GM18498 (cell line): ENCODE measurements around the gene SMARCAD1.

ENCODE experiments used
- ATAC-seq: cut with Tn5 transposase; IDR thresholded peaks from one replicate; pipeline ENCODE4 v1.9.1; 2021; ENCODE audit warnings: mild to moderate bottlenecking, moderate library complexity; ENCODE audit not compliant: unreplicated experiment

Gene SMARCAD1

DNA sequence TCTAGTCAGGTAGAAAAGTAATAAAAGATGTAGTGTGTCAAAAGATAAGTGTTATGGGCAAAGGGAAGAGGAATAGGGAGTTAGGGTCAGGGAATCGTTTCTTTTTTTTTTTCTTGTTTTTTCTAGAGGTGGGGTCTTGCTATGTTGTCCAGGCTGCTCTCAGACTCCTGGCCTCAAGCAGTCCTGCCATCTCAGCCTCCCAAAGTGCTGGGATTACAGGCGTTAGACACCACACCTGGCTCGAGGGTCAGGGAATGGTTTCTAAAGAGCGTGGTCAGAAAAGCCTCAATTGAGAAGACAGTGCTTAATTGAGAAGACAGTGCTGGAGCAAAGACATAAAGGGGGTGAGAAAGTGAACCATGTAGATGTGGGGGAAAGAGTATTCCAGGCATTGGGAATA is 19.1 kb downstream of the SMARCAD1 start:
- no peak for ATAC-seq

DNA sequence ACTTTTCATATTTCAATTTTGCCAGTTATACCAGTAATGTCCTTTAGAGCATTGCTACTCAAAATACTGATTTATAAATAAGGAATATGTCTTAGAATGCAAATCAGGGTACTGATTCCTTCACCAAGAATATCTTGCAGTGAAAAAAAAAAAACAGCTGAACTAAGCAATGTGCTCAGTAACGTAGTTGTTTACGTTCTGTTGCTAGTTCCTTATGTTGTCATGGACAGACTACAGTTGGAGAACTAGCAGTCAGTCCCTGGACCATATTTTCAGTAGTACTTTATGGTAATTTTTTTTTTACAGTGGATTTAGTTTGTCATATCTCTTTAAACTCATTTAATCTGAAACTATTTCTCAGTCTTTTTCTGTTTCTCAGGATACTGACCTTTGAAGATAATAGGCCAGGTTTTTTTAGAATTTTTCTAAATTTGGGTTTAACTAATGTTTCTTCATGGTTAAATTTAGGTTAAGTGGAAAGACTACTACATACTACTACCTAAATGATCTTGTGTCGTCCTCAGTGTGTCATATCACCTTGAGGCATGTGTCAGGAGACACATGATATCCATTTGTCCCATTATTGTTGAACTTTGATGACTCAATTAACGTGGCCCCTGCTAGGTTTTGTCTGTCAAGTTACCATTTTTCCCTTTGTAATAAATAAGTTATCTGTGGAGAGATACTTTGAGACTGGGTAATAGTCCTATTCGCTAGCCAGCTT is 21.0 kb downstream of the SMARCAD1 start:
- no peak for ATAC-seq

DNA sequence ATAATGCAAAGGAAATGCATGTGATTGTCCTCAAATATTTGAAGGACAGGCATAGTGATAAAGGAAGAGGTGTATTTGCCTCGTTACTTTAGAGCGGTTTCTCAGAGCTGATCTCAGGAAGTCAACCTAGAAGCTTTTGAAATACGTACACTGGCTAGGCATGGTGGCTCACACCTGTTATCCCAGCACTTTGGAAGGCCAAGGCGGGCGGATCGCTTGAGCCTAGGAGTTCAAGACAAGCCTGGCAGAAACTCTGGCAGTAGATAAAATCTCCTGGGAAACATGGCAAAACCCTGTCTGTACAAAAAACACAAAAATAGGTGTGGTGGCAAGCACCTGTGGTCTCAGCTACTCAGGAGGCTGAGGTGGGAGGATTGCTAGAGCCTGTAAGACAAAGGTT is 24.9 kb downstream of the SMARCAD1 start:
- no peak for ATAC-seq

DNA sequence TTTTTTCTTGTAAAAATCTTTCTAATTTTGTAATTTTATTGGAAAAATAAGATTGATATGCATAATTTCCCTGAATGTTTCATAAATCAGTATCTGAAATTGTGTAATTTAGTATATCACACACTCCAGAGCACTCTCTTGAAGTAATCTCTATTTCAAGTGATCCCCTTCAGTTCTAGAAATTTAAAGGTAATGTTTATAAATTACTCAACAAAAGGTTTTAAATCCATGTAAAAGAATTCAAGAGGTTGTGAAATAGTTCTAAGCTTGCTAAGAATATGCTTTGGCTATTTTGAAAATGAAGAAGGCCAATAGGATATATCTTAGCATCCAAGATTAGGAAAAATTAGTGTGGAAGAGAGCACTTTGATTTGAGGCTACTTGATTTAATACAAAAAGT is 28.2 kb downstream of the SMARCAD1 start:
- ATAC-seq: no peak

DNA sequence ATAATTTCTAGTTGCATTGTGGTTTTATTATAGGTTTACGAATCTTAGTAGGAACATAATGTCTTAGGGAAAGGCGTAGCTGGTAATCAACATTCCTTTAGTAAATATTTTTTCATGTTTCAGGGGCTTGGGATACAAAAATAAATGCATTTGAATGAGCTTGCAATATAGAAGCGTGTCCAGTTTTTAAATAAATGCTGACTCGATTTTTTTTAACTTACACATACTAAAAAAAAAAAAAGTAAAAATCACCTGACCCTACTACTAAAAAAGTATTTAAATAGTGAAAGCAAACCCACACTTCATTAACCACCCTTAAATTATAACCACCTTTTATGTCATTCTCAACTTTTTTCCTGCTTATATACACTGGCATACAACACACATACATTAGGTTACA is 29.6 kb downstream of the SMARCAD1 start:
- ATAC-seq: no peak

DNA sequence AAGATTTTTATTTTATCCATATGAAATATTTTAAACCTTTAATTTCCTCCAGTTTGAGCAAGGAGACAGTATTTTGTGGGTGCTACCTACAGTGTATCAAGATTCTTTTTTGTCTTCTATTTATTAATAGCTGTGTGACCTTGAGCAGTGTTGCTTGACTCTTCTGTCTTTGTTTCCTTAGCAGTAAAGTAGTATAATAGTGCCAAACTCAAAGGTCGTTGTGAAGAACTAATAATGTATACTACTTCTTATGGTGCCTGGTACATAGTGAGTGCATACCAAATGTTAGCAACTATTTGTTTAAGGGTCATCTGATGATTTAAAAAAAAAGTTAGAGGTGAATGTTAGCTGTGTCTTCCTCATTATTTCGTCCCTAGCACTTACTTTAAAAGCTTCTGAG is 30.5 kb downstream of the SMARCAD1 start:
- ATAC-seq: no peak

DNA sequence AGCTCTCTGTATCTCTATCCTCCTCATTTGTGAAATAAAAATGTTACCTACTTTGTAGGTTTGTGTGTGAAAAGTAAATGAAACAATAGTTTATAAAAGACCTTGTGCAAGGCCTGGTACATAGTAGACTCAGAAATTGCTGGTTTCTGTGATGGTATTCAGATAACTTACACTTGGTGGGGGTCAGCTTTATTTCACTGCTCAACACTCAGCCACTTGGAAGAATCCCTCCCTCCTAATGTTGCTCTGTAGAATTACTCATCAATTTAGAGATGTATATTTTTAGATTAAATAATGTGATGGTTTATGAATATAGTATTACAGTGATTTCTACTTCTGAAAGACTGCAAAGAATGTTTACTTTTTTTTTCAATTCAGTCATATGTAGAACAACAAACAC is 32.7 kb downstream of the SMARCAD1 start:
- no peak for ATAC-seq

DNA sequence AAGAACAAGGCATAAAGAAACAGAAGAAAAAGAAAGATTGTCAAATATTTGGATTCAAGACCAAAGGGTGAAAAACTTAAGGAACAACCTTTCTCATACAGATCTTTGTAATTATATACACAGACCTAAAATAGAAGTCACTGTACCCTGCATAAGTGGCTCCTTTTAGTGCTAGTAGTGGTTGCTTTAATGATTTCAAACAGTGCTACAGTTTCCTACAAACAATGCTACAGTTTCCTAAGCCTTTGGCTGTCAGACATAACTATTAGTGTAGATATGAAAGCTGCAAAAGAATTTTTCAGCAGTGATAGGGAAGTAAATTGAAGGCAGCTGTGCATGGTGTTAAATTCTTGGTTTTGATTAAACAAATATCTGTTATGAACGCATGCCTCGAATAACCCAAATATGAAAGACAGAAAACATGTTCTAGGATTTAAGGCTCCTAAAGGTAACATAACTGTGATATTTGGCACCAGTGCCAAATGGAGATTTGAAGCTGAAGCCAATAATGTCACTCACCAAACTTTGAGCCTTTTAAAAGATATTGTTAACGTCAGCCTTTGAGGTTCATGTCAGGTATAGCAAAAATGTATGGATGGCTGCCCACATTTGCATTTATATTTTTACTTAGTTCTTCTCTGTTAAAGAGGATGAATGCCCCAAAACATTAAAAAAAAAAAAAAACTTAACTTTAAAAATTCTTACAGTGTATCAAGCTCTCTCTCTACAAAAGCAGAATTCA is 36.6 kb downstream of the SMARCAD1 start:
- ATAC-seq: peak; percentile 44

DNA sequence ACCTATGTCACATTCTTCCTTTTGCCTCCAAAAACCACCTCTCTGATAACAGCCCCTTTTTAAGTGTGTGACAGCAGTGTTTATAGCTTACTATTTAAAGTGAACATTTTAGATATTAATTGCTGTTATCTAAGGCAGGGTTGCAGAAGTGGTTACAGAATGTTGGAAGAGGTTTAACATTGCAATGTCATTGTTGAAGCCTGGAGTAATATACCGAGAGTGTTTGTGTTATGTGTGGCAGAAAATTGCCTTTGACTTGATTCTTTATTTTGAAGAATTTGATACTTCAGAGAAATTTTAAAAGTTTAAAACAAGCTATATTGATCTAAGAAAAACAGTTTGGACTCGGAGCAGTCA is 37.1 kb downstream of the SMARCAD1 start:
- ATAC-seq: peak; percentile 3

DNA sequence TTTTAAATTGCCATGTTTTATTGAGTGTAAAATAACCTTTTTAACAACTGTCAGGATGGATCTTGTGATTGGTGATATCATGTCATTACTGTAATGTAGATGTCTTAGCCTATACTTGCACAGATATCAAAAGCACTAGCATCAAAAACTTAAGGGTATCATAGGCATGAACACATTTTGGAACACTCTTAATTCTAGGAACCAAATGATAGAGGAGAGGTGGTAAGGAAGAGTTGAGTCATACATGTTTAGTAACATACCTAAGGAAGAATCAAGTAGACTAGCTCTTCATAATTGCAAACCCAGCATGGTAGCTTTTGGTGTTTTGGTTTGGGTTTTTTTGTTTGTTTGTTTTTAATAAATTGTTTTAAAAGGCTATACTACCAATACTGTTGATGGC is 43.4 kb downstream of the SMARCAD1 start:
- no peak for ATAC-seq

DNA sequence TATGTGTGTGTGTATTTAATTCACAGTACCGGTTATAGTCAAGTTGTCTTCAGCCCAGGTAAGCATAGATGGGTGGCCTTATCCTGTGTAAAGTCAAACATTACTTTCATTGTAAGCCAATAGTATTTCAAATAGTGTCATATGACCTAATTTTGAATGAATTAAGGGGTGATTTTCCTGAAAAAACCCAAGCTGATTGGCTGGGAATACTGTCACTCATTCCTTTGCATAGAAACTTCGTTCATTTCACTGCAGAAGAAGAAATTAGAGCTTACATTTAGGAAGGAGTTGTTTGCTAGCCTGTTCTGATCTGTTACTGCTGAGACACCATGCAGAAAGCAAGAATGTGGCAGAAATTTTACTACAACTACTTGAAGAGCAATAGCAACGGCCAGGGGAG is 45.4 kb downstream of the SMARCAD1 start:
- ATAC-seq: no peak

DNA sequence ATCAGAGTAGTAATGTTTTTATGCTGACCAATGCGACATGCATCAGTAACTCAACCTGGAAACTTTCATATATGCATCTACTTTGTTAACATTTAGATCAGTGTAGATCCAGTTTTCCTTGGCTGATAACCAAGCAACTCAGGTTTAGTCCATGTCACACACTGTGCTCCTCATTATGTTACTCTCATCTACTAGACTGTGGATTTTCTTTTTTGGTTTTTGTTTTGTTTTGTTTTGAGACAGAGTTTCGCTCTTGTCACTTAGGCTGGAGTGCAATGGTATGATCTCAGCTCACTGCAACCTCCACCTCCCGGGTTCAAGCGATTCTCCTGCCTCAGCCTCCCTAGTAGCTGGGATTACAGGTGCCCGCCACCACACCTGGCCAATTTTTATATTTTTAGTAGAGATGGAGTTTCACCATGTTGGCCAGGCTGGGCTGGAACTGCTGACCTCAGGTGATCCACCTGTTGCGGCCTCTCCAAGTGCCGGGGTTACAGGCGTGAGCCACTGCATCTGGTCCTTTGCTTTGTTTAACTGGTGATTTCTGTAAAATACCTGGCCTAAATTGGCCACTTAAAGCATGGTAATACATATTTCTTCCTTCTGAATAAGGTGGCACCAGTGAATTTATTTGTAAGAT is 48.6 kb downstream of the SMARCAD1 start:
- ATAC-seq: no peak

DNA sequence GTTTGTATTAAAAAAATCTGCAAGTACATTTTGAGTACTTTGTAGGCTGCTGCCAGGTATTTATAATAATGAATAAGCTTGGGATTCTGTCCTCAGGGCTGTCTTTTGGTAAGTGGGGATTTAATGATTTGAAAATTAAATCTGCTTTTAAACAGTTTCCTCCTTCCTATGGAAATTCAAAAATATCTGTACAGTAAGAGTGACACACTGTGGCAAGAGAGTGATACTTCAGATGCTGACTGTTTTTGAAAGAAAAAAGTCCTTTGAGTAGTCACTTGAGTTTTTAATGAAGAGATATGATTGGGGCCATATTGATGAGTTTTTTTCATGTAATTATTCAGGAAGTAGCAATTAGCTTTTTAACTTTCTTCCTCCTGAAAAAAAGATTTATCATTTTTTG is 49.2 kb downstream of the SMARCAD1 start:
- ATAC-seq: no peak

DNA sequence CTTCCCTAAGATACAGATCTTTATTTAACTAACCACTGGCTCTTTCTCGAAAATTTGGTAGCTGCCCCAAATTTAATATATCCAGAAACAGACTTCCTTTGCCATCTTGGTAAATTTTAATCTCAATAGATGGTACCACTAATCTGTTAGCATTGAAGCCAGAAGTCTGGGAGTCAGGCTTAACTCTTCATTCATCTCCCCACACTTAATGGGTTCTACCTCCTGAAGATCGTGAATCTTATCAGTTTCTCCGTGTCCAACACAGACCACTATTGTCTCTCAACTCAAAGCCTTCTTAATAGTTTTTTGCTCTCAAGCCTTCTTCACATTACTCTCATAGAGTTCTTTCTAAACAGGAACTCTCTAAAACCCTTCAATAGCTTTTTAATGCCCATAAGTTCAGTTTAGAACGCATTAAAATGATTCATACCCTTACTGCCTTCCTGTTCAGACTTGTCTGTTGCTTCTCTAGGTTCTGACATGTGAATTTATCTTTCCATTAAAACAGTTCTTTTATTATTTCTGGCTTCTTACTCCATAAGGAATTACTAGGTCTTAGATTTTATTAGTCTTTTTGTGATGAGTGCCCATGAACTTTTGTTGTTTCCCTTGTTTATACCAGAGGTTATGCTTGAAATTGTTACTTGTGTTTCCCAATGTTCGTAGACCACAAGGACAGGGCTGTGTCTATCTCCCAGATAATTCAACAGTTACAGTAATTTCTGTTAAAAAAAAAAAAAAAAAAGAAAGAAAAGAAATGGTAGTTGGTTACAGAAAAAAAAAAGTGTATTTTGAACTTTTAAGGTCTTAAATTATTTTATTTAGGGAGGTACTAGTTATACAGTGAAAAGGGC is 54.7 kb downstream of the SMARCAD1 start:
- ATAC-seq: no peak

DNA sequence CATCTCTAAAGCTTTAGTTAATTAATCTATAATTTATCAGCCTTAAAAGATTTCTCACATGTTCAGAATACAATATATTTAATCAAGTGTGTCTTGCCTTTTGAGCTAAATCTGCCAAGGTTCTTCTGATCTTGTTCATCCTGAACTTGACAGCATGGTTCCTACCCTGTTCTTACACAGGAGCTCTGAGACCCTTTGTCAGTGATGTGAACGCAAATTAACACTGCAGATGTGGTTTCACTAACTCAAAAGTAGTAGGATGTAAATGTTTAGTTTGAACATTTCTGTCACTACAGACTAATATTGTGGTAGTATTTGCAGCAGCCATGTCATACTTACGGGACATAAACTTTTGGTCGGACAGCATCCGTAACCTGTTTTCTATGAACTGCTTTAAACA is 59.4 kb downstream of the SMARCAD1 start:
- no peak for ATAC-seq

DNA sequence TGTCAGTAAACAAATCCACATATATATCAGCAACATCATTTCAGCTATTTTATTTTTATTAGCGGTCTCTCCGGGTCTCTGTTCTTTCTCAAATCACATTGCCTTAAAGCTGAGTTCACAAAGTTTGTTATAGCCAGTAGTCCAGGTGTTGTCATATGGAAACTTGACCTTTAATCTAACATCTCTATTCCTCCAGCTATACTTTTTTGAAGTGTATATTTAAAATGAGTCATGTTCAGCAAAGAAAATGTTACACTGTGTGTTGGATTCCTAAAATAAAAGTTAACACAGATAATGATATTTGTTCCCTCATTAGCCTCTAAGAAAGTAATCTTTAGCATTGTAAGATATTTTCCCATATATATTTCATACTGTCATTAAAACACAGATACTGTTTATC is 63.6 kb downstream of the SMARCAD1 start:
- no peak for ATAC-seq

DNA sequence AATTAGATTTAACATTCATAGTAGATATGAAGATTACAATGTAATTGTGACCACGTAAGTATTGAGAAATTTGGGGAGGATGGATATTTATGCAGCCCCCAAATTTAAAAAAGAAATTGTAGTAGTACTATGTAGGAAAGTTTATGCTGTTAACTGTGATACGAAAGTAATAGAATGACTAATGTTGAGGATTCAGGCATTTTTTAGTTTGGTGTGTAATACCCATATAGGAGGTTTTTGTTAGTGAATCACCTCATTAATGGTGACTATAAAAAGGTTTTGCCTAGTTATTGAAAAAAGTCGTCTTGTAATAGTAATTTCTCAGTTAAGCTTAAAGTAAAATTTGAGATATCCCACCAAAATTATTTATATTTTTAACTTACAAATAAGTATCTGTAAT is 67.2 kb downstream of the SMARCAD1 start:
- ATAC-seq: no peak

DNA sequence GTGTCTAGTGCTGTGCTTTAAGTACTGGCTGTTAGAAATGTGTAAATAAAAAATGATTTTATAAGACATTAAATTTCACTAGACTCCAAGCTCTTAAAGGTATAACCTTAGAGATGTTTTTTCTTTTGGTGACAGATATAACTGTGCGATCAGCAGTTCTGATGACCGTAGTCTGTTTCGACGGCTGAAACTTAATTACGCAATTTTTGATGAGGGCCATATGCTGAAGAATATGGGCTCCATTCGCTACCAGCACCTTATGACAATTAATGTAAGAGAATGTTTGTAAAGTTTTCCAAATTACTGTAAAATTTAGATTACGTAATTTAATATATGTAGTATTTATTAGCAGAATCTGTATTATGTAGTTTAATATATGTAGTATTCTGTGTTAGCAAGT is 68.5 kb downstream of the SMARCAD1 start:
- no peak for ATAC-seq

DNA sequence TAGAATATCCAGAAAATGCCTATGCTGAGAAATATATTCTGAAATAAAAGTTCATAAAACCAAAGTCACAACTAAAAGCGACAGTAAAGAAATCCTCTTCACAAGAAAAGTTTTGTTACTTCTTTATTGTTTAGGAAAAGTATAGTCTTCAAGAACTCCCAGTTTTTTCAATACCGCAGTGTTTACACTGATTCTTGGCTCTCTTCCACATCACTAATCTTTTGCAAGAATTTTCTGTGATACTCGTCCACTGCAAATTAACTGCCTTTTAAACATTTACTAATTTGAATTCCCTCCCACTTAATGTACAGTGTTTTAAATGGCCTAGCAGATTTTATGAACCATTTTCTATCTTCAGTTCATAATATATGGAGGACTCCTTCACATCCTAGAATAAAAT is 69.9 kb downstream of the SMARCAD1 start:
- ATAC-seq: no peak

DNA sequence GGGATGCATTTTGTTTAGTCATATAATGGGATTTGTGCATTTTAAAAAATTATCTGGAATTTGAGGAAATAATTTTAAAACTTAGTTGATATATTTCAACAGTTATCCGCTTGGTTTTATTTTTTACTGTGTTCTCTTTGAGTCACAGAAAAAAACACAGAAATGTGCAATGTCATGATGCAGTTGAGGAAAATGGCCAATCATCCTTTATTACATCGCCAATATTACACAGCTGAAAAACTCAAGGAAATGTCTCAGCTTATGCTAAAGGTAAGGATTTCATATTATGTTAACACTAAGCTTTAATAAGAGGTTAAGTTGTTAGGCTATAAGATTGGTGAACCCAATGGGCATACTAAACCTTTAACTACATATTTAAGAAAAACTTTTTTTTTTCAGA is 71.1 kb downstream of the SMARCAD1 start:
- ATAC-seq: no peak

DNA sequence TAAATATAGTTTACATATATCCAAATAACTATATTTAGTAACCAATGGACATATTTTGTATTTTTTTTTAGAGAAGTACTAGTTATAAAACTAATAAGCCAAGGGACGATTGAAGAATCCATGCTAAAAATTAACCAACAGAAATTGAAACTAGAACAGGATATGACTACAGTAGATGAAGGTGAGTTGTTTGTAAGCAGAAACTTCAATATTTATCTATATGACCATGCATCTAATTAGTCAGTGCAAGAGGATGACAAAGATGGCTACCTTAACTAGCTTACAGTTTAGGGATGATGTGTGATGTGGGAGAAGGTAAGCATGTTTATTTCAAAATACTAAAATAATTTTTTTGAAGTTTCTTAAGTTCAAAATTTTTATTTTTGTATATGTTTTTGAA is 77.2 kb downstream of the SMARCAD1 start:
- no peak for ATAC-seq
